K562 (cell line): ENCODE data around the gene ENTPD5. TPM values are rescaled to one million over a fixed set of nuclear protein-coding genes. Genes with fewer than 3 reads are reported as not detected.

Source experiments
- ATF7 ChIP-seq: fragments of 450-650 bp; IDR thresholded peaks from 2 replicates; pipeline ENCODE4 v1.7.1; 2014; ENCODE audit warnings: mild to moderate bottlenecking, moderate library complexity
- BDP1 ChIP-seq: IDR thresholded peaks from 3 replicates; pipeline ENCODE4 v1.6.1; 2011; ENCODE audit not compliant: insufficient read length, insufficient read depth
- CBFA2T3 ChIP-seq: fragments of 450-650 bp; IDR thresholded peaks from 2 replicates; pipeline ENCODE4 v1.6.1; 2017
- CCNT2 ChIP-seq: IDR thresholded peaks from 2 replicates; pipeline ENCODE4 v1.6.1; 2011; ENCODE audit warnings: borderline replicate concordance, low read depth, mild to moderate bottlenecking, moderate library complexity, mixed read lengths, low read length; ENCODE audit not compliant: insufficient read length; ENCODE audit errors: extremely low read depth
- CHD4 ChIP-seq: fragments of 200-600 bp; sonication (generic); IDR thresholded peaks from 3 replicates; pipeline ENCODE4 v1.6.1; 2012; ENCODE audit warnings: low read depth, mild to moderate bottlenecking, mixed read lengths, low read length, inconsistent platforms; ENCODE audit not compliant: insufficient read depth, insufficient replicate concordance, poor library complexity, severe bottlenecking
- ESRRB ChIP-seq: fragments of 250-450 bp; sonication (Bioruptor Pico); IDR thresholded peaks from 2 replicates; pipeline ENCODE4 v1.5.0; 2020; ENCODE audit warnings: mild to moderate bottlenecking, moderate library complexity, borderline replicate concordance
- FOXK2 ChIP-seq, 2 experiments: fragments of 450-650 bp; IDR thresholded peaks in 1 of 2; conservative IDR thresholded peaks in 1 of 2; 2 replicates each; pipeline ENCODE4 v1.6.1; 2016; ENCODE audit warnings: low read depth in 2 of 2, mild to moderate bottlenecking in 1 of 2
- HMGXB4 ChIP-seq: sonication (generic); formaldehyde crosslinking; IDR thresholded peaks from 2 replicates; pipeline ENCODE4 v1.8.1; 2023; ENCODE audit warnings: mild to moderate bottlenecking, missing genetic modification reagents
- HNRNPK ChIP-seq: fragments of 200-400 bp; formaldehyde crosslinking; IDR thresholded peaks from one replicate; pipeline ENCODE4 v1.6.1; 2018; ENCODE audit warnings: mild to moderate bottlenecking, low read depth, low read length; ENCODE audit not compliant: poor library complexity, severe bottlenecking
- HSF4 ChIP-seq: fragments of 250-450 bp; sonication (Bioruptor Pico); IDR thresholded peaks from 2 replicates; pipeline ENCODE4 v2.1.2; 2022; ENCODE audit warnings: mild to moderate bottlenecking, moderate library complexity, borderline replicate concordance
- NELFE ChIP-seq: IDR thresholded peaks from 2 replicates; pipeline ENCODE4 v1.6.1; 2011; ENCODE audit warnings: mild to moderate bottlenecking; ENCODE audit not compliant: insufficient read depth, insufficient read length
- PHB ChIP-seq: fragments of 250-450 bp; sonication (Bioruptor Pico); IDR thresholded peaks from 2 replicates; pipeline ENCODE4 v1.5.0; 2021
- SAFB ChIP-seq: fragments of 200-400 bp; formaldehyde crosslinking; IDR thresholded peaks from 2 replicates; pipeline ENCODE4 v1.6.1; 2017; ENCODE audit warnings: low read depth, low read length, borderline replicate concordance
- SMC3 ChIP-seq: conservative IDR thresholded peaks from 2 replicates; pipeline ENCODE4 v1.6.1; 2011; ENCODE audit warnings: low read depth, low read length, improper control_type of control experiment; ENCODE audit not compliant: insufficient read depth
- SRSF9 ChIP-seq: fragments of 200-400 bp; formaldehyde crosslinking; IDR thresholded peaks from 2 replicates; pipeline ENCODE4 v1.6.1; 2017; ENCODE audit warnings: low read depth, low read length, borderline replicate concordance
- ZKSCAN3 ChIP-seq: fragments of 250-450 bp; sonication (Bioruptor Pico); IDR thresholded peaks from 2 replicates; pipeline ENCODE4 v1.4.0; 2020
- ZNF584 ChIP-seq: fragments of 200-800 bp; sonication (Bioruptor generic); IDR thresholded peaks from 2 replicates; pipeline ENCODE4 v1.6.1; 2016; ENCODE audit warnings: low read depth, mild to moderate bottlenecking, missing genetic modification characterization, missing compliant biosample characterization
- ZNF740 ChIP-seq, 3 experiments: fragments of 200-800 bp in 1 of 3; sonication (Bioruptor generic) in 1 of 3; sonication (generic) in 1 of 3; formaldehyde crosslinking in 1 of 3; IDR thresholded peaks; 2 replicates each; pipeline versions ENCODE4 v1.6.1 to v1.8.0; 2016 to 2022; ENCODE audit warnings: mild to moderate bottlenecking in 2 of 3, missing compliant biosample characterization in 2 of 3, missing genetic modification characterization in 2 of 3, missing genetic modification reagents in 1 of 3
- ZNF764 ChIP-seq: fragments of 250-450 bp; sonication (Bioruptor Pico); IDR thresholded peaks from 2 replicates; pipeline ENCODE4 v1.4.0; 2020; ENCODE audit warnings: low read depth, mild to moderate bottlenecking, moderate library complexity
- polyA plus RNA-seq, 8 experiments: library from polyadenylated mRNA; depleted of rRNA in 4 of 8; stranded (reverse) in 5 of 8; unstranded in 3 of 8; fragments of >200 nt; fragmentation: Nextera tagmentation in 2 of 8; fragmentation: Illumina TruSeq in 1 of 8; extraction: Ambion mirVana in 2 of 8; extraction: Trizol in 1 of 8; gene quantifications; 2 replicates each; pipeline versions ENCODE4 v1.2.1 to v1.2.3, GENCODE V29; 2011 to 2014; ENCODE audit warnings: inconsistent platforms in 1 of 8, missing spikeins in 1 of 8
- total RNA-seq, 7 experiments: library from RNA; depleted of rRNA in 6 of 7; stranded (reverse); fragments of >200 nt in 6 of 7; fragmentation: Illumina TruSeq in 2 of 7; extraction: Trizol in 2 of 7; gene quantifications; 2 replicates each; pipeline versions ENCODE4 v1.2.1 to v1.2.3, GENCODE V29; 2011 to 2021; ENCODE audit warnings: low replicate concordance in 1 of 7
- TF ChIP-seq, protein P1 (sequence below): IDR thresholded peaks from 2 replicates; pipeline ENCODE4 v1.6.1; 2011; ENCODE audit warnings: borderline replicate concordance, low read depth, mild to moderate bottlenecking, moderate library complexity, low read length; ENCODE audit not compliant: insufficient read depth, poor library complexity, severe bottlenecking

Gene ENTPD5
- total and polyA plus RNA-seq, 9 of the 15 experiments (the other 6 are each of a cell fraction or from before 2014, with no cell fraction given) = 2.7 to 15.3 (median 10.3) TPM

- TF ChIP-seq ZKSCAN3 (CRISPR knock-in tag) = no peak
- TF ChIP-seq ZNF584 (CRISPR knock-in tag) = no peak
- no peak for TF ChIP-seq CHD4
- no peak for TF ChIP-seq ESRRB (CRISPR knock-in tag)
- no peak for TF ChIP-seq ZNF740 (CRISPR knock-in tag; IDR thresholded peaks at IDR 0.05)
- TF ChIP-seq ZNF740 (tag; IDR thresholded peaks at IDR 0.05) = no peak
- no peak for TF ChIP-seq HMGXB4
- no peak for TF ChIP-seq HNRNPK
- TF ChIP-seq NELFE = no peak
- peak; percentile 23 for TF ChIP-seq CCNT2
- TF ChIP-seq, protein P1, sequence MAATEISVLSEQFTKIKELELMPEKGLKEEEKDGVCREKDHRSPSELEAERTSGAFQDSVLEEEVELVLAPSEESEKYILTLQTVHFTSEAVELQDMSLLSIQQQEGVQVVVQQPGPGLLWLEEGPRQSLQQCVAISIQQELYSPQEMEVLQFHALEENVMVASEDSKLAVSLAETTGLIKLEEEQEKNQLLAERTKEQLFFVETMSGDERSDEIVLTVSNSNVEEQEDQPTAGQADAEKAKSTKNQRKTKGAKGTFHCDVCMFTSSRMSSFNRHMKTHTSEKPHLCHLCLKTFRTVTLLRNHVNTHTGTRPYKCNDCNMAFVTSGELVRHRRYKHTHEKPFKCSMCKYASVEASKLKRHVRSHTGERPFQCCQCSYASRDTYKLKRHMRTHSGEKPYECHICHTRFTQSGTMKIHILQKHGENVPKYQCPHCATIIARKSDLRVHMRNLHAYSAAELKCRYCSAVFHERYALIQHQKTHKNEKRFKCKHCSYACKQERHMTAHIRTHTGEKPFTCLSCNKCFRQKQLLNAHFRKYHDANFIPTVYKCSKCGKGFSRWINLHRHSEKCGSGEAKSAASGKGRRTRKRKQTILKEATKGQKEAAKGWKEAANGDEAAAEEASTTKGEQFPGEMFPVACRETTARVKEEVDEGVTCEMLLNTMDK = no peak
- no peak for TF ChIP-seq ZNF764 (CRISPR knock-in tag)
- TF ChIP-seq SMC3 = no peak
- no peak for TF ChIP-seq SAFB
- TF ChIP-seq ATF7 = peak; percentile 74; the same call in 1 of the 2 replicates
- 0 out of 4 replicates have a peak, but pooled peaks of 1 of the 2 experiments have one; percentile 3 for TF ChIP-seq FOXK2 (conservative IDR thresholded peaks at IDR 0.05 in 1 of 2, IDR thresholded peaks at IDR 0.05 in 1 of 2; ENCODE audit: low read depth in 2 of 2)
- TF ChIP-seq CBFA2T3 = no peak
- no peak for TF ChIP-seq PHB (CRISPR knock-in tag)
- no peak for TF ChIP-seq SRSF9
- TF ChIP-seq HSF4 (CRISPR knock-in tag) = no peak
- no peak for TF ChIP-seq BDP1
Measured at GRCh38 chr14:73949752-73950734, 69.0 kb downstream of the ENTPD5 start, which contains the start of the genes COQ6 and FAM161B (continued).
